CD4-positive, alpha-beta T cell treated with Interleukin-10 for 1 hour (primary cell): ENCODE measurements around the gene ATG2A.
A peak's percentile ranks its signal among the peaks of the same experiment; 100 is the strongest.

Experiments used
- DNase-seq: peaks from one replicate; pipeline ENCODE4 v3.0.0-alpha.2; 2020

Gene ATG2A

DNA sequence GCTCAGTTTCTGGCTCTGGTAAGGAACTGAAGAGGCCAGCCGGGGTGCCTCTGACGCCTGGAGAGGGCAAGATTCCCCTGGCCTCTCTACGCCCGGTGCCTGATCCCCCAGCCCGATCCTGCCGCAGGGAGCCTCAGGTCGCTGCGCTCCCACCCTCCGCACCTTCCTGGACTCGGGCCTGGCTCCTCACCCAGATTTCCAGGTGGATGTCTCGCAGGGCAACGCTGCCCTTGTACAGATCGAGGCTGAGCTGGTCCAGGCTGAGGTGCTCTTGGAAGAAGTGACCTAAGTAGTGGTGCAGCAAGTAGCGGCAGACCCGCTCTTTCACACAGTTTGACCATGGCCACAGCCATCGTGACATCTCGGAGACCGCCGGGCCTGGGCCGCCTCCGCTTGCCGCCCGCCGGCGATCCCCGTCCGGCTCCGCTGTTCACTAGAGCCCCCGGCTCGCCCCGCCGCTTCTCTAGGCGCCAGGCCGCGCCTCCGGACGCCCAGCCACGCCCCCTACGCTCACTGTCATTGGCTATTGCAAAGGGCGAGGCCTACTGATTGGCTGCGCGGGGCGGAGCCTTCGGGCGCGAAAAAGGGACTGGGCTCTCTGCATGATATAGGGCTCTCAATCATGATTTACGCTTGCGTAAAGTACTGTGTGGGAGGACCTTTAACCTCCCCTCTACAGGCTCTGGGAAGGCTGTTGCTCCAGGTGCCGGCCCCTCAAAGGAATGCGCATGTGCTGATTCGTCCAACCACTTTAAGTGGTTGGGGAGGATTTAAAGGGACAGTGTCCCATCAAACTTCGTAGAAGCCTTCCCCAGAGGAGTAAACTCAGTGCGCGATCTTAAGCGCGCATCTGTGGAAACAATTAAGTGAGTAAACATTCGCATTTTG is at the start of gene ATG2A:
Gene ATG2A, minus strand, starts transcription at position 435 of the 888 bp plus-strand sequence. Its CDS starts 74 bp downstream, at position 361.
- peak; percentile 99 for DNase-seq

GRCh38 chr11:64963072-64963631 is 46.1 kb upstream of the ATG2A start:
- DNase-seq, result no peak

- DNase-seq, result no peak
Measured at GRCh38 chr11:64960719-64961118, 43.7 kb upstream of the ATG2A start.

DNA sequence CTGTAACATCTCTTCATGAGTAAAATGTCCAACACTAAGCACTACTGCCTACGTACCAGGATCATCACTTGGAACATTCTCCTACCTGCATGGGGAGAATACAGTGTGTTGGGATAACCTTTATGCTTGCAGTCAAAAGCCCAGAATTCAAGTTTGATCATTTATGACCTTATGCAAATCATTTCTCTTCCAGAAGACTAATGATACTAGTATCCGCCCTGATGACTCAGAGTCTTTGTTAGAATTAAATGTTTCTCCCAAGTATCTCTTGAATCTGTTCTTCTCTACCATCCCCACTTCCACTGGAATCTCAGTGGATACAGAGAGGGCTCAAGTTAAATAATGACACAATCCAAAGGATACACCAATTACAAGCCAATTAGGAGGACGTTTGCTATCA is 42.5 kb upstream of the ATG2A start:
- DNase-seq, result no peak

GRCh38 chr11:64954201-64954600 is 37.2 kb upstream of the ATG2A start:
- DNase-seq, result no peak

- DNase-seq, result no peak
Measured at GRCh38 chr11:64951529-64951928, 34.5 kb upstream of the ATG2A start.

GRCh38 chr11:64947208-64947814 is 30.3 kb upstream of the ATG2A start:
- no peak for DNase-seq

GRCh38 chr11:64936539-64936938 is 19.5 kb upstream of the ATG2A start:
- DNase-seq, result no peak

- no peak for DNase-seq
Measured at GRCh38 chr11:64935359-64936081, 18.5 kb upstream of the ATG2A start, which contains the start of gene GPHA2. Gene GPHA2 (minus strand): TSS chr11:64935893. CDS start chr11:64935460, 433 bp downstream.

GRCh38 chr11:64934682-64935358 is 17.8 kb upstream of the ATG2A start:
- no peak for DNase-seq

DNA sequence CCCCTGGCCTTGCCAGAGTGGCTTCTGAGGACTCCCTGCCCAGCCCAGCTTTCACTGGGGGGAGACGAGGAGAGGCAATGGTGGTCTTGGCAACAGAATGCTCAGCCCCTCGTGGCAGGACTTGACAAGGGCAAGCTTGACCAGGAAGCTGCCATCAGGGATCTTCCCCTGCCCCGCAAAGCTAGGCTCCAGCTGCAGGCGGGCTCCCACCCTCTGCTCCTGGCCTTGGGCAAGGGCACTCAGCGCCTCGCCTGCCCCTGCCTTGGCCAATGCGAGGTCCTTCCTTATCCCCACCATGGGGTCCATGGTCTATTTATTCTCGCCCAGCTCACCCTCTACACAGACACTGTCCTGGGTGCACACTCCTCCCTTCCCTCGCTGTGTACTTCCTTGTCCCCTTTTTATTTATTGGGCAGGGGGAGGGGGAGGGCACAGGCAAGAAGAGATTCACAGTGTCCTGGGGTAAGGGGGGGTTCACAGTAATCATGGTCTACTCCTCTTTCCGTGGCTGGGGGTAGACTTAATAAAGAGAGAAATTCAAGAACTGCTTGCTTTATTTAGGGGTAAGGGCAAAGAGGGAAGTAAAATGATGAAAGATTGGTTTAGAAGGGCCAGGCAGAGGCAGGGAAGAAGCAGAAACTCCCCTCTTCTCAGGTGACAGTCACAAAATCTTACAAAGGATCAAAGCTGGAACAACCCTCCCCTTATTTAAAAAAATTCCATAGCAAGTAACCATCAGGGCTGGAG is 17.1 kb upstream of the ATG2A start:
- no peak for DNase-seq

- no peak for DNase-seq
Measured at GRCh38 chr11:64933213-64933934, 16.4 kb upstream of the ATG2A start.

DNA sequence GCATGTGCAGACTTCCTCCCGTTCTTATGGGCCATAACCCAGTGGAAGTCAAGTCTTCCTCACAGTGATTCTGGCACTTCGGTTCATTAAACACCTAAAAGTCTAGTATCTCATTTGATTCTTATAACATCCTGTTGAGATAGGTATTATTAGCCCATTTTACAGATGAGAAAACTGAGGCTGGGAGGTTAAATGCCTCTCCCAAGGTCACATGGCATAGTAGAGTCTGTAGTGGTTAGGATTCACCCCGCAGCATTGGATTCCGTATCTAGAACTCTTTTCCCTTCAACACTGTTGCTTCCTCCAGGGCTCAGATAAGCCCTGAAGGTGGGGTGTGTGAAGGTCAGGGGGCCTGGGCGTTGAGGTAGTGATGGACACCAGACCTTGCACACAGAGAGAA is 15.3 kb upstream of the ATG2A start:
- DNase-seq, result no peak

DNA sequence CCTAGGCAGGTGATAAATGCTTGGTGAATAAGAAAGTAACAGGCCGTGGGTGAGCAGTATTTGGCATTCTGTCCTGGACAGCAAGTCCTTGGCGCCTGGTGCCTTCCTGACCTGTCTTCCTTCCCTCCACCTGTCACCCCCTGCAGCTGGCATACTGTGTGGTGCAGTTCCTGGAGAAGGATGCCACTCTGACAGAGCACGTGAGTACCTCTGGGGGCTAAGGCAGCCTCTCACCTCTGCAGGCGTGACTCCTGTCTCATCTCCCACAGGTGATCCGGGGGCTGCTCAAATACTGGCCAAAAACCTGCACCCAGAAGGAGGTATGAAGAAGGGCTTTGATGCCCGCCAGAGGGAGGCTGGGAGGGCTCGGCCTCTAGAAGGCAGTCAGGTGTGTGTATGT is 14.3 kb upstream of the ATG2A start:
- no peak for DNase-seq

- no peak for DNase-seq
Measured at GRCh38 chr11:64930340-64930739, 13.3 kb upstream of the ATG2A start.

GRCh38 chr11:64929625-64930024 is 12.6 kb upstream of the ATG2A start:
- DNase-seq, result no peak

GRCh38 chr11:64928957-64929356 is 11.9 kb upstream of the ATG2A start:
- DNase-seq, result no peak

DNA sequence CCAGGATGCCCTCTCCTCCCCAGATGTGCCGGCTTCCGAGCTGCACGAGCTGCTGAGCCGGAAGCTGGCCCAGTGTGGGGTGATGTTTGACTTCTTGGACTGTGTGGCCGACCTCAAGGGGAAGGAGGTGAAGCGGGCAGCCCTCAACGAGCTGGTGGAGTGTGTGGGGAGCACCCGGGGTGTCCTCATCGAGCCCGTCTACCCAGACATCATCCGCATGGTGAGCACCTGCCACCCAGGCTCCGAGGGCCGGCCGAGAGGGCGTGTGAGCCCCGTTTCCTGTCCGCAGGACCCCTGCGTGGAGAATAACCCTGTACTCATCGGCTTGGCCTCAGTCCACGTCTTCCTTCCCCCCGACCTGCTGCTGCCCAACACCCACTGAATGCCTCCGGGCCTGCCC is 9.7 kb upstream of the ATG2A start:
- no peak for DNase-seq

GRCh38 chr11:64925536-64926436 is 8.8 kb upstream of the ATG2A start:
- DNase-seq, result no peak

DNA sequence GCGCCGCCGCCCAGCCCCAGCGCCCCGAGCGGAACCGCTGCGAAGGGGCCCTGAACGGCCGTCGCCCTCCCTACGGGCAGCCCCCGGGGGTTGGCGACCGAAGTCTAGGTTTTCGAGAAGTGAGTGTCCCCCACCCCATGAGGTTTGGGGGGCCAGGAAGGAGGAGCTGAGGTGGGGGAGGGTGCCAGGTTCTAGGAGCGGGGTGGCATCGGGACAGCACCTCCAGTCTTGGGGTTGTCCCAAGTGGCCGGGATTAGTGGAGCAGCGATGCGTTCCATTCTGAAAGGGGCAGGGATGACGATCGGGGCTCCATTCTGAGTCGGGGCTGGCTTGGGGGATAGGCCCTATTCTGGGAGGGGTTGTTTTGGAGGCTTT is 7.9 kb upstream of the ATG2A start:
- no peak for DNase-seq
